Measurements from ENCODE around the gene MEIOC.
A peak's percentile ranks its signal among the peaks of the same experiment; 100 is the strongest.

MEIOC gene

DNA sequence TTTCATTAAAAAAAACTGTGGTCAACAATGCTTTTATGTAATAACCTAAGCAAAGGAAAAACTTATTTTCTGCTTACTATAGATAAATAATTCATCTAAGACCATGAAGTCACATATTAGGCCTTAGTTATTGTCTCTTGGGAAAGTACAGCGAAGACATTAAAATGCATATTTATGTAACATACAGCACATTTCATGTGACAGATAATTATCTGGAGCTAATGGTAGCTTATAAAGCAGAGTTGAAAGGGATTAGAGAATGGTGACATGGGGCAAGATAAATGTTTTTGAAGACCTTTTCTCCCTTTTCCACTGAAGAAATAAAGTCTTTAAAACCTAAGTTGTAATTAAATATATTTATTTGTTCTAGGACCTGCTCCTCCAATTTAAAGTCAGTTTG lies 9.7 kb downstream of the MEIOC start:
- Histone ChIP-seq H3K27ac (ENCODE audit: low read depth, low read length) (no peak overlapping the region), H3K9me3 (ENCODE audit: control insufficient read depth, insufficient read depth, low read length) (no peaks in the 10 kb centered on the region), H3K4me3 (ENCODE audit: low read length) (no peak overlapping the region), H3K36me3 (ENCODE audit: control insufficient read depth, low read length) (no peaks in the 10 kb centered on the region), H3K79me2 (ENCODE audit: control insufficient read depth, low read length) (no peaks in the 10 kb centered on the region), H3K4me2 (ENCODE audit: low read length) (no peak overlapping the region), H3K4me1 (ENCODE audit: control insufficient read depth, low read length) (no peaks in the 10 kb centered on the region), H3K9me2 (replicated peaks; ENCODE audit: control insufficient read depth, low read length) (no peaks in the 10 kb centered on the region), H3F3A (ENCODE audit: control insufficient read depth, insufficient read depth) (no peaks in the 10 kb centered on the region; the same call in 1 of the 2 replicates), H4K20me1 (ENCODE audit: control insufficient read depth, insufficient read depth, low read depth, low read length) (no peaks in the 10 kb centered on the region), H3K27me3 (ENCODE audit: control insufficient read depth, low read length) (peaks cover 15% of the 10 kb centered on the region)
- TF ChIP-seq, protein P1, sequence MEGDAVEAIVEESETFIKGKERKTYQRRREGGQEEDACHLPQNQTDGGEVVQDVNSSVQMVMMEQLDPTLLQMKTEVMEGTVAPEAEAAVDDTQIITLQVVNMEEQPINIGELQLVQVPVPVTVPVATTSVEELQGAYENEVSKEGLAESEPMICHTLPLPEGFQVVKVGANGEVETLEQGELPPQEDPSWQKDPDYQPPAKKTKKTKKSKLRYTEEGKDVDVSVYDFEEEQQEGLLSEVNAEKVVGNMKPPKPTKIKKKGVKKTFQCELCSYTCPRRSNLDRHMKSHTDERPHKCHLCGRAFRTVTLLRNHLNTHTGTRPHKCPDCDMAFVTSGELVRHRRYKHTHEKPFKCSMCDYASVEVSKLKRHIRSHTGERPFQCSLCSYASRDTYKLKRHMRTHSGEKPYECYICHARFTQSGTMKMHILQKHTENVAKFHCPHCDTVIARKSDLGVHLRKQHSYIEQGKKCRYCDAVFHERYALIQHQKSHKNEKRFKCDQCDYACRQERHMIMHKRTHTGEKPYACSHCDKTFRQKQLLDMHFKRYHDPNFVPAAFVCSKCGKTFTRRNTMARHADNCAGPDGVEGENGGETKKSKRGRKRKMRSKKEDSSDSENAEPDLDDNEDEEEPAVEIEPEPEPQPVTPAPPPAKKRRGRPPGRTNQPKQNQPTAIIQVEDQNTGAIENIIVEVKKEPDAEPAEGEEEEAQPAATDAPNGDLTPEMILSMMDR (IDR thresholded peaks at IDR 0.05; ENCODE audit: low read depth, low read length, poor library complexity, severe bottlenecking), result no peak
- no peak for TF ChIP-seq EZH2phosphoT487 (IDR thresholded peaks at IDR 0.05; ENCODE audit: borderline replicate concordance, low read length)

DNA sequence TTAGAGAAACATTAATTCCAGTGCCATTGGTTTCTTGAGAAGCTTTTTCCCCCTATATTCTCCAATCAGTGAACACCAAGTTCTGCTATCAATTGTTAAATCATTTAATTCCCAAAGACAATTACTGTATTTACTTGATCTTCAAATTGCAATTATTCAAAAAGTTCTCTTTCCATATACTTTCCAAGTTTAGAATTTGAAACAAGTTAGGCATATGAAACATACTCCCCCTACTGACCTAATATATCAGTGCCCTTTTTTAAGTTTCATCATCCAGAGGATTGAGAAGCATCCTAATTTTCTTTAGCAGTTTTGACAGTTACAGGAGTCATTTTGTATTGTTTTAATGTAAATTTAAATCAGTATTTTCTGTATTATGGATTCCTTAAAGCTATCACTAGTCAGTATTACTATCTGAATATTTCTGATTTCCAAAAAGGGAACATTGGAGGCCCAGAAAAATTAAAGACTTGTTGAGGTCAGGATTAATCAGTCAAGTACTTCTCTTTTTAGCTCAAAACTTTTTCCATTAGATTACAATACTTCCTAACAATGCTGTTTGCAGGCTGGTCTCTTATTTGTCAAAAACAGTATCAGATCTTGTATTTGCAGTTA lies 16.3 kb downstream of the MEIOC start:
- H3K4me1 ChIP-seq (ENCODE audit: control insufficient read depth, low read length), result no peaks in the 10 kb centered on the region
- H3F3A ChIP-seq (ENCODE audit: control insufficient read depth, insufficient read depth), result peaks cover 10% of the 10 kb centered on the region
- no peak overlapping the region for H3K4me2 ChIP-seq (ENCODE audit: low read length)
- H3K4me3 ChIP-seq (ENCODE audit: low read length), result no peak overlapping the region
- no peak for TF ChIP-seq EZH2phosphoT487 (IDR thresholded peaks at IDR 0.05; ENCODE audit: borderline replicate concordance, low read length)
- TF ChIP-seq, protein P1 (IDR thresholded peaks at IDR 0.05; ENCODE audit: low read depth, low read length, poor library complexity, severe bottlenecking), result peak; percentile 79
- no peaks in the 10 kb centered on the region for H3K79me2 ChIP-seq (ENCODE audit: control insufficient read depth, low read length)
- H3K36me3 ChIP-seq (ENCODE audit: control insufficient read depth, low read length), result no peaks in the 10 kb centered on the region
- no peaks in the 10 kb centered on the region for H3K9me3 ChIP-seq (ENCODE audit: control insufficient read depth, insufficient read depth, low read length)
- peaks cover 4% of the 10 kb centered on the region; the same call in 1 of the 2 replicates for H3K27me3 ChIP-seq (ENCODE audit: control insufficient read depth, low read length)
- H3K9me2 ChIP-seq (replicated peaks; ENCODE audit: control insufficient read depth, low read length), result no peaks in the 10 kb centered on the region
- no peak overlapping the region for H3K27ac ChIP-seq (ENCODE audit: low read depth, low read length)
- no peaks in the 10 kb centered on the region for H4K20me1 ChIP-seq (ENCODE audit: control insufficient read depth, insufficient read depth, low read depth, low read length)

DNA sequence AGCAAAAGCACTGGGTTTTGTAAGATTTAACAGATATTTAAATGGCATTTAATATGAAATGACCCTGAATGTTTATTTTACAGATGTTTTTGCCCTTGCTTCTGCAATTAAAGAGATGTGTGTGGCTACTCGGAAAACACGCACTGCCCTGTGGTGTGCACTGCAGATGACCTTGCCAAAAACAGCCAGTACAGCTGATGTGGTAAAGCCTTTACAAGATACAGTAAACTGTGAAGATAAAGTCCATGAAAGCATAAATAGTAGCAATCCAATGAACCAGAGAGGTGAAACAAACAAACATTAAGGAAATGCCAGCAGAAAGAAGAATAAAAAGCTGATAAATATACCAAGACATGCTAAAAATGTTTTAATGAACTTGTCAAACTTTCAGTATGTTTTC lies 17.6 kb downstream of the MEIOC start:
- no peaks in the 10 kb centered on the region for H3K27me3 ChIP-seq (ENCODE audit: control insufficient read depth, low read length)
- H3K9me2 ChIP-seq (replicated peaks; ENCODE audit: control insufficient read depth, low read length), result no peaks in the 10 kb centered on the region
- no peaks in the 10 kb centered on the region for H3K9me3 ChIP-seq (ENCODE audit: control insufficient read depth, insufficient read depth, low read length)
- H3K4me3 ChIP-seq (ENCODE audit: low read length), result no peak overlapping the region
- no peak overlapping the region for H3K27ac ChIP-seq (ENCODE audit: low read depth, low read length)
- no peaks in the 10 kb centered on the region for H3K79me2 ChIP-seq (ENCODE audit: control insufficient read depth, low read length)
- TF ChIP-seq, protein P1 (IDR thresholded peaks at IDR 0.05; ENCODE audit: low read depth, low read length, poor library complexity, severe bottlenecking), result no peak
- TF ChIP-seq EZH2phosphoT487 (IDR thresholded peaks at IDR 0.05; ENCODE audit: borderline replicate concordance, low read length), result no peak
- H4K20me1 ChIP-seq (ENCODE audit: control insufficient read depth, insufficient read depth, low read depth, low read length), result no peaks in the 10 kb centered on the region
- peaks cover 10% of the 10 kb centered on the region for H3F3A ChIP-seq (ENCODE audit: control insufficient read depth, insufficient read depth)
- no peaks in the 10 kb centered on the region for H3K4me1 ChIP-seq (ENCODE audit: control insufficient read depth, low read length)
- H3K4me2 ChIP-seq (ENCODE audit: low read length), result no peak overlapping the region
- peaks cover 8% of the 10 kb centered on the region for H3K36me3 ChIP-seq (ENCODE audit: control insufficient read depth, low read length)

Measured in DOHH2 (cell line).